HG03025 (cell line): ENCODE measurements around the gene BDKRB2.

Experiments used
- ATAC-seq: cut with Tn5 transposase; IDR thresholded peaks from one replicate; pipeline ENCODE4 v1.9.1; 2021; ENCODE audit warnings: mild to moderate bottlenecking, moderate library complexity; ENCODE audit not compliant: unreplicated experiment, low FRiP score

The BDKRB2 gene

GRCh38 chr14:96267336-96267735 lies 62.7 kb downstream of the BDKRB2 start:
- no peak for ATAC-seq

DNA sequence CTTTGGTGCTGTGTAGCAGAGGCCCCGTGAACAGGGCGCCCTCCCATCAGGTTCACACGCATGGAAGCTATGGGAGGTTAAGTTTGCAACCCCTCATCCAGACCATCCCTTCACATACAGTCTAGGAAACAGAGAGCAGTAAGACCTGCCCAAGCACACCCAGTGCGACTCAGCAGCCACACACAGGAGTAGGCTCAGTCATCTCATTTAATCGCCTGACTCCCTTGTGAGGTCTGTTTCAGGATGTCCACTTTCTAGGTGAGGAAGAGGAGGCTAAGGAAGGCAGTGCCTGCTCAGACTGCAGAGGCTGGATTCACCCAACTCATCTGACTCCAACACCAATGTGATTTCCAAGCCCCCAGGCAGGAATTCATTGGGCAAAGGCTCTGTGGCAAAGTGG lies 63.3 kb downstream of the BDKRB2 start:
- ATAC-seq: no peak

DNA sequence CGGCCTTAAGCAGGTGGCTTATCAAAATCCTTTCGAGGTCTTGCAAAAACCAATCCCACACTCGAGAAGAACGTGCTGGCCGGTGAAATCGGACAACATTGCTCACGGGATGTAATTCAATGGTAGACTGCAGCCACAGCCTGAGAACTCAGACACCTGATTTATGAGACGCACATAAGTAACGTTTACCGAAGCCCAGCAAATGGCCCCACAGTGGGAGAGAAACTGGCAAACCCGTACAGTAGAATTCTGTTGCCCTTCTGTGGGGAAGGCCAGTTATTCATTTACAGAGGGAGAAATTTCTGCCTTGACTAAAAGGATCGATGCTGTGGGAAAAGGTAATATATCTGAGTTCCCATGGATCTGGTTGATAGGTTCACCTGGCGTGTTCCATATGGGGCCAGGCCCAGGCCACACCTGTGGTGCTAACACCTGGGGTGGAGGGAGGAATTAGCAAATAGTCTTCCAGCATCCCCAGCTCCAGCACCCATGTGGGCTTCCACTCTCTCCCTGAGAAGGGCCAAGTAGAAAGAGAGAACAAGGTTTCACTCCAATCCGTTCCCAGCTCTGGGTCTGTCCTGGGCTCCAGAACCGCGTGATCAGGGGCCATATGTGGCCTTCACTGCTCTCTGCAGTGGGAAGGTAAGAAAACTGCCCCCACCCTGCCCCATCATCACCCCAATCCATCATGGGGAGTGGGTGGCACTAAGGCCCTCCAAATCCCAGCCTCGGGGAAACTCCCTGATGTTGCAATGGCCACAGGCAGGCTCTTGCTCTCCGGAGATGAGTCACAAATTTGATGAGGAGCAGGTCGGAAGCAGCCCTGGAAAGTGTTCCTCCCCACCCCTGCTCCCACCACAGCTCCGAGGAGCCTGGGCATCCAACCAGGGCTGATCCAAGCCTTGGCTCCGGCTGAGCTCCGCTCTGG lies 64.1 kb downstream of the BDKRB2 start:
- no peak for ATAC-seq

- no peak for ATAC-seq
Measured at GRCh38 chr14:96269359-96269710, 64.7 kb downstream of the BDKRB2 start.

DNA sequence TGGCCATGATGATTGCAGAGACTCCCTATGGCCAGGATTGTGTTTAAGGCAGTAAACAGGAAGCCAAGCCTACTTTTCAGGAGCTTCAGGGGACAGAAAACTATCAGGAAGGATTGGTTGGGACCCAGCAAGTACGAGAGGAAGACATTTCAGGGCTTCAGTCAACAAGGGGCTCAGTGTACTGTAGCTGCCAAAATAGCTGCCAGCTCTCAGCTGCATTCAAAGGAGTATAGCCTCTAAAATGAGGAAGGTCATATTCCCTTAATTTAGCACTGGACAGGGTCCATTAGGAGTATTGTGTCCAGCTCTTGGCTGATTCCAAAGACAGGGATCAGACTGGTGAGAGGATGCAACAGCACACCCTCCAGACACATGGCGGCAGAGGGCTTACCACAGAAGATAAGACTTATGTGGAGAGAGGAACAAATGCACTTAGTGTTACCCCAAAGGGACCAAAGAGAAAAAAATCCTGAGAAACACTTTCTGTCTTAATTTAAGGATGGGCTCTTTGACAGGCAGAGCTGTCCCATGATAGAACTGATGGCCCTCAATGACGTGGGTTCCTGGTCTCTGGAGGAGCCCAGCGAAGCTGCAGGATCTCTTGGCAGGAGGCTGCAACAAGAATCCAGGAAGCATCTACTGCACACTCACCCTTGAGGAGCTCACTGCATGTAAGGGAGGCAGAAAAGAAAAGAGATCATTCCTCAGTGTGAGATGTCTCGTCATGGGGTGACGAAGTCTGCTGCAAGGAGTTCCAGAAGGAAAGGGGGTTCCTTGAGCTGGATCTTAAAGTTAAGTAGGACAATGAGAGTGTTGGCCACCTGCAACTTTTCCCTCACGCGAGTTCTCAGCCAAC lies 66.2 kb downstream of the BDKRB2 start:
- no peak for ATAC-seq

DNA sequence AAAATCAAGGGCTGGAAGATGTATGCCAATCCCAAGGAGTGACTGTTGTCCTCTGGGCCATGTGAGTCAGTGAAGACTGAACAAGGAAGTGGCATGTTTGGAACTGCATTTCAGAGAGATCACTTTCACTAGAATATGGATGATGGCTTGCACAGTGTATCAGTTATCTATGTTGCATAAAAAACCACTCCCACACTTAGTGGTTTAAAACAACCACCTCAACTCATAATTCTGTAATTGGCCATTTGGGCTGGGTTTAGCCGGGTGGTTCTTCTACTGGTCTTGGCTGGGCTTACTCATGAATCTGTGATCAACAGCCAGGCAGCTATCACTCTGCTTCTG lies 66.8 kb downstream of the BDKRB2 start:
- ATAC-seq: no peak

DNA sequence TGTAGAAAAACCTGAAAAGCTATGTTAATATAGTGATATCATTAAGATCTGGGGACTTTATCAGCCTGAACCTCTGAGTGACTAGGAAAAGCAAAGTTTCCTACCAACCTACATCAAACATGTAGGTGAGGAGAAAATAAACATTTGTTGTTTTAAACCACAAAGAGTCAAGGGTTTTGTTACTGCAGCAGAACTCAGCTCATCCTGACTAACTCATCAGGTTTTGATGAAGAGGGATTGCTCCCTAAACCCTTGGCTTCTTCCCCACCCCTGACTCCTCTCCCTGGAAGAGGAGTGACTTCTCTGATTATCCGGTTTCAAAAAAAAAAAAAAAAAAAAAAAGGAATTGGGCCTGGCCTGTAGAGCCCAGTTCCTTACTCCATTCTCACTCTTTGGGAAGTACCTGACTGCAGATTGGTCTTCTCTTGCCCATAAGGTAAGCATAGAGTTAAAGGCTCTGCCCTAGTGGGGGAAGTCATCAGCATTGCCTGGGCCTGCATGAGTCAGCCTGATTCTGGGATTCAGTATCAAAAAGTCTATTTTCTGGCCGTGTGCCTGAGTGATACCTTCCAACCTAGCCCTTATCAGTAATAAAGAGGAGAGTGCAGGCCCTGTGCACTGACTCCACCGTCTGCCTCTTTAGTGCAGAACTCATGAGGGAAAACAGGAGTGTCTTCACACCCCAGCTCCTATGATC lies 68.3 kb downstream of the BDKRB2 start:
- no peak for ATAC-seq

DNA sequence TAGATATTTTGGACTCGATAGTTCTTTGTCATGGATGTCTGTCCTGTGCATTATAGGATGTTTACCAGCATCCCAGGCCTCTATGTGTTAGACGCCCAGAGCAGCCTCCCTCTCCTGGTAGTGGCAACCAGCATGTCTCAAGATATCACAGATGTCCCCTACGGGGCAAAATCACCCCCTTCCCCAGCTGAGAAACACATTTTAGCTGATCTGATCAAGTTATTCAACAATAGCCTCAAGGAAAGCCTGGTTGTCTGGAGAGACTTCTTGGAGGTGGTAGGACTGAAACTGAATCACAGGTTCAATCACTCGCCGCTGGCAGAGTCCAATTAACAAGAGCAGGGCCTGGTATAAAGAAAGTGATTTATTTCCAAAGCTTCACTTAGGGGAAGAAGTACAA lies 69.0 kb downstream of the BDKRB2 start:
- ATAC-seq: no peak

DNA sequence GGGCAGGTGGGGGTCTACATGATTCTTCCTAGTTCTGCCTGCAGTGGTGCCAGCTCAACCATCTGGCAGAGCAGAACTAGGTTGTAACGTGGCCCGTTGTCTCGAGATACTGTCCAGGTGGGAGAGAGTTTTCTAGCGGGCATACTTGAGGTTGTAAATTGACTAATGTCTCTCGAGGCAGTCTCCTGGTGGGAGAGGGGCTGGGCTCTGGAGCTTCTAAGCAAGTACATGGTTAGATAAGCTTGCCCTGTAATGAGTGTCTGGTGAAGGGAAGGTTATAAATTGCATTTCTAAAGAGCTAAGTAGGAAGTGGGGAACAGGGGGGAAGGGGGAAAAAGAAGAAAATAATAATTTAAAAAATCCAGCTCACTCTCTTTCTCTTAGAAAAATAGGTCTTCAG lies 69.5 kb downstream of the BDKRB2 start:
- no peak for ATAC-seq

- no peak for ATAC-seq
Measured at GRCh38 chr14:96274543-96274942, 69.9 kb downstream of the BDKRB2 start.

- ATAC-seq: no peak
Measured at GRCh38 chr14:96275177-96276112, 70.8 kb downstream of the BDKRB2 start.

- ATAC-seq: no peak
Measured at GRCh38 chr14:96277890-96278289, 73.3 kb downstream of the BDKRB2 start.

DNA sequence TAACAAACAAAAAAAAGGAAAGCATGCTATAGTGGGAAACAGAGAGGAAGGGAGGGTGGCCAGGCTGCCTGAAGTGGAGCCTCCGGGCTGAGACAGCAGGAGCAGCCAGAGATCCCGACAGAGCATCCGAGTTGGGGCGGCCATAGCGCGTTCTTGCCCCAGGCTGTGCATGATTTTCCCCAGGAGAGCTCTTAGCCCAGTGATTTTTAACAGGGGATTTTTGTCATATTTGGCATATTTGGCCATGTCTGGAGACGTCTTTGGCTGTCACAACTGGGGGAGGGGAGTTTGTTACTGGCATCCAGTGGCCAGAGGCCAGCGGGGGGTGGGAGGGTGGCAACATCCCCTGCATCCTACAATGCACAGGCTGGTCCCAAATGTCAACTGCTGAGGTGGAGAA lies 74.9 kb downstream of the BDKRB2 start:
- no peak for ATAC-seq

DNA sequence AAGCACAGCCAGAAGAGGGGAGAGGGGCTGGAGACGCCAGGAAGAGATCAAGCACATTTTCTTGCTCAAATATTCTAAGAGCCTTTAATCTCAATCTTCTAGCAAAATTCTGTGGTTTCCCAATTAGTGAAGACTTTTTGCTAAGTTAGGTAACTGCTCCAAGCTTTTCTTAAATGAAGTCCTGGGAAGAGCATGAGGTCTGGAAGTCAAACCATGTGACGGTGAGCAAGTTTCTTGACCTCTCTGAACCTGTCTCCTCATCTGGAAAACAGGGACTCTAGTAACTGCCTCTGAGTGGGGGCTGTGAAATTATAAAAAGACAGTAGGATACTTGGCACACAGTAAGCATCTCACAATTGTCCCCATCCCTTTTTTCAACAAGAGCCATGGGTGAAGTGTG lies 75.5 kb downstream of the BDKRB2 start:
- no peak for ATAC-seq

- no peak for ATAC-seq
Measured at GRCh38 chr14:96281486-96281885, 76.8 kb downstream of the BDKRB2 start.

DNA sequence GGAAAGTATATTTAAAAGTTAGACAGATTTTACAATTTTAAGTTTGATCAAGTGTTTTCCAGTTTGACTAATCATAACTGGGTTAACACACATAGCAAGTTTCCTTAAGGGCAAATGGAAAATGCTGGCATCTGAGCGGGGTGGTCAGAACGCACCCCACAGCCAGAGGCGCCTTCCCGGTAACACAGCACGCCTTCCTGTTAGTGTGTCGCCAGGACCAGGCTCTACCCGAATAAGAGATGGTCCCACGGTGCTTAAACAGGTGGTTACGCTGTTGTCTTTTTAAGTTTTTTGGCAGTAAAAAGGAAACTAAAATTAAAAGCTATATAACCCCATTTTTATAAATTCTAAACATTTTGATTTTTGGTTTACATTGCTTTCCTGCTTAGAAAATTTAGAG lies 79.4 kb downstream of the BDKRB2 start:
- no peak for ATAC-seq

- ATAC-seq: no peak
Measured at GRCh38 chr14:96284430-96284829, 79.8 kb downstream of the BDKRB2 start.

GRCh38 chr14:96285667-96286066 lies 81.0 kb downstream of the BDKRB2 start:
- ATAC-seq: no peak

- no peak for ATAC-seq
Measured at GRCh38 chr14:96286251-96286650, 81.6 kb downstream of the BDKRB2 start.

- ATAC-seq: no peak
Measured at GRCh38 chr14:96287856-96288255, 83.2 kb downstream of the BDKRB2 start.
